NB4 (cell line): Measurements from ENCODE around the gene ST7L.
"Not testable (repeated sequence)": the region's sequence is repeated elsewhere in the genome, so short reads cannot be mapped to it uniquely, and the experiment has no call there.

ENCODE experiments used
- DNase-seq: peaks from one replicate; pipeline ENCODE4 v3.0.0; 2010; ENCODE audit warnings: low read depth
- H3K4me3 ChIP-seq: one replicate; pipeline ENCODE4 v1.5.1; 2011; ENCODE audit warnings: mild to moderate bottlenecking, low read depth, low read length, moderate library complexity
- MAX ChIP-seq: IDR thresholded peaks from 2 replicates; pipeline ENCODE4 v1.6.1; 2011; ENCODE audit warnings: low read depth, low read length
- MYC ChIP-seq: IDR thresholded peaks from 2 replicates; pipeline ENCODE4 v1.6.1; 2011; ENCODE audit warnings: low read depth, low read length
- POLR2A ChIP-seq: IDR thresholded peaks from 2 replicates; pipeline ENCODE4 v1.6.1; 2011; ENCODE audit warnings: mild to moderate bottlenecking; ENCODE audit not compliant: insufficient read length; ENCODE audit errors: extremely low read depth
- TF ChIP-seq, protein P1 (sequence below): IDR thresholded peaks from one replicate; pipeline ENCODE4 v1.5.1; 2012; ENCODE audit warnings: low read depth, low read length

The ST7L gene

GRCh38 chr1:112643080-112643479, 24.1 kb upstream of the ST7L start:
- TF ChIP-seq MYC (no peak), POLR2A (no peak), MAX (no peak)
- TF ChIP-seq, protein P1, sequence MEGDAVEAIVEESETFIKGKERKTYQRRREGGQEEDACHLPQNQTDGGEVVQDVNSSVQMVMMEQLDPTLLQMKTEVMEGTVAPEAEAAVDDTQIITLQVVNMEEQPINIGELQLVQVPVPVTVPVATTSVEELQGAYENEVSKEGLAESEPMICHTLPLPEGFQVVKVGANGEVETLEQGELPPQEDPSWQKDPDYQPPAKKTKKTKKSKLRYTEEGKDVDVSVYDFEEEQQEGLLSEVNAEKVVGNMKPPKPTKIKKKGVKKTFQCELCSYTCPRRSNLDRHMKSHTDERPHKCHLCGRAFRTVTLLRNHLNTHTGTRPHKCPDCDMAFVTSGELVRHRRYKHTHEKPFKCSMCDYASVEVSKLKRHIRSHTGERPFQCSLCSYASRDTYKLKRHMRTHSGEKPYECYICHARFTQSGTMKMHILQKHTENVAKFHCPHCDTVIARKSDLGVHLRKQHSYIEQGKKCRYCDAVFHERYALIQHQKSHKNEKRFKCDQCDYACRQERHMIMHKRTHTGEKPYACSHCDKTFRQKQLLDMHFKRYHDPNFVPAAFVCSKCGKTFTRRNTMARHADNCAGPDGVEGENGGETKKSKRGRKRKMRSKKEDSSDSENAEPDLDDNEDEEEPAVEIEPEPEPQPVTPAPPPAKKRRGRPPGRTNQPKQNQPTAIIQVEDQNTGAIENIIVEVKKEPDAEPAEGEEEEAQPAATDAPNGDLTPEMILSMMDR, result no peak
- no peak overlapping the region for H3K4me3 ChIP-seq
- no peak for DNase-seq

DNA sequence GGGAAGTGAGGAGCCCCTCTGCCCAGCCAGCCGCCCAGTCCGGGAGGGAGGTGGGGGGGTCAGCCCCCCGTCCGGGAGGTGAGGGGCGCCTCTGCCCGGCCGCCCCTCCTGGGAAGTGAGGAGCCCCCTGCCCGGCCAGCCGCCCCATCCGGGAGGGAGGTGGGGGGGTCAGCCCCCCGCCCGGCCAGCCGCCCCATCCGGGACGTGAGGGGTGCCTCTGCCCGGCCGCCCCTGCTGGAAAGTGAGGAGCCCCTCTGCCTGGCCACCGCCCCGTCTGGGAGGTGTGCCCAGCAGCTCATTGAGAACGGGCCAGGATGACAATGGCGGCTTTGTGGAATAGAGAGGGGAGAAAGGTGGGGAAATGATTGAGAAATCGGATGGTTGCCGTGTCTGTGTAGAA, 21.5 kb upstream of the ST7L start:
- H3K4me3 ChIP-seq, DNase-seq: not testable (repeated sequence)

- no peak overlapping the region for H3K4me3 ChIP-seq
- TF ChIP-seq MYC (no peak), POLR2A (no peak)
- TF ChIP-seq, protein P1, result no peak
- no peak for DNase-seq
These were observed 19.1 kb upstream of the ST7L start for GRCh38 chr1:112638110-112638428.

DNA sequence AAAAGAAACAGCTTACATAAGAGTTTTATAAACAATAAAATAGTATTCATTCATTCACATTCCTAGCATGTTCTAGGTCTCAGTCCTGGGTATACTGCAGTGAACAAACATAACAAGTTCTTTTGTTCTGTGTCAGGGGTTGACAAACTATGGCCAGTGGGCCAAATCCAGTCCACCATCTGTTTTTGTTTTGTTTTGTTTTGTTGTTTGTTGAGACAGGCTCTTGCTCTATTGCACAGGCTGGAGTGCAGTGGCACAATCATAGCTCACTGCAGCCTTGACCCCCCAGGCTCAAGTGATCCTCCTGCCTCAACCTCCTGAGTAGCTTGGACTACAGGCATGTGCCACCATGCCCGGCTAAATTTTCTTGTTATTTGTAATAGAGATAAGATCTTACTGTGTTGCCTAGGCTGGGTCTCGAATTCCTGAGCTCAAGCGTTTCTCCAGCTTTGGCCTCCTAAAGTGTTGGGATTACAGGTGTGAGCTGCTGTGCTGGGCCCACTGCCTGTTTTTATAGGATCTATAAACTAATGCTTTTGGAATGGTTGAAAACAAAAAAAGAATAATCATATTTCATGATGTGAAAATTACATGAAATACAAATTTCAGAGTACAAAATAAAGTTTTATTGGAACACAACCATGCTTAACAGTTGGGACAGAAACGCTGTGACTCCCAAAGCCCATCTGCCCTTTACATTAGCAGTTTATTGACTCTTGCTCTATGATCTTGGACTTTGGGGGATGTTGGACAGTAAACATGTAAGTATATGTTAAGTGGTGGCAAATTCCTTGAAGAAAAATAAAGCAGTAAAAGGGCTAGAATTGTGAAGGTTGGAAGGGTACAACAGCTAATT, 18.5 kb upstream of the ST7L start:
- no peak overlapping the region for H3K4me3 ChIP-seq
- no peak for DNase-seq
- TF ChIP-seq MAX, result no peak
- no peak for TF ChIP-seq MYC
- TF ChIP-seq, protein P1, result no peak
- TF ChIP-seq POLR2A, result no peak

- H3K4me3 ChIP-seq, result no peak overlapping the region
These were observed 17.8 kb upstream of the ST7L start for GRCh38 chr1:112636597-112637253.

GRCh38 chr1:112636056-112636455, 17.1 kb upstream of the ST7L start:
- no peak for TF ChIP-seq MAX
- no peak for TF ChIP-seq POLR2A
- TF ChIP-seq, protein P1, result no peak
- TF ChIP-seq MYC, result no peak
- no peak for DNase-seq
- no peak overlapping the region for H3K4me3 ChIP-seq

More at GRCh38 chr1:112636597-112637253, 17.8 kb upstream of the ST7L start:
- TF ChIP-seq MYC (no peak), POLR2A (no peak), MAX (no peak)
- TF ChIP-seq, protein P1, result no peak
- DNase-seq, result no peak
